H1 (cell line): ENCODE data around the gene RAD51B. TPM values are rescaled to one million over a fixed set of nuclear protein-coding genes. Genes with fewer than 3 reads are reported as not detected.

Experiments used
- CTCF ChIP-seq, 3 experiments: IDR thresholded peaks; 1 replicate in 2 of 3; 2 replicates in 1 of 3; pipeline versions ENCODE4 v1.5.1 to v1.6.1; 2011; ENCODE audit warnings: low read length in 3 of 3, mild to moderate bottlenecking in 3 of 3, inconsistent platforms in 2 of 3, low read depth in 1 of 3, moderate library complexity in 1 of 3; ENCODE audit not compliant: insufficient read depth in 1 of 3; ENCODE audit errors: control extremely low read depth in 1 of 3
- TAF7 ChIP-seq: optimal IDR thresholded peaks from 2 replicates; pipeline ENCODE3; 2011; ENCODE audit warnings: low read depth, mild to moderate bottlenecking, inconsistent platforms, low read length, moderate library complexity, borderline replicate concordance
- polyA plus RNA-seq, 7 experiments: library from polyadenylated mRNA; depleted of rRNA in 3 of 7; stranded (reverse) in 5 of 7; unstranded in 2 of 7; fragments of >200 nt in 5 of 7; fragments of 200-250 nt in 2 of 7; gene quantifications; 1 replicate in 5 of 7; 2 replicates in 1 of 7; 4 replicates in 1 of 7; pipeline versions ENCODE4 v1.2.1 to v1.2.3, GENCODE V29; 2011 to 2013; ENCODE audit warnings: missing spikeins in 2 of 7, mixed read lengths in 2 of 7
- total RNA-seq: library from RNA; stranded (reverse); fragmentation: NEBNext Ultra II Directional; extraction: Animal tissue kit (Norgen Biotek cat#: 25700); gene quantifications from 2 replicates; pipeline ENCODE4 v1.2.1, GENCODE V29; 2021

Gene RAD51B
- total and polyA plus RNA-seq, 2 of the 8 experiments (the other 6 are each of a cell fraction or from before 2014, with no cell fraction given): 3.9 to 14.9 TPM

GRCh38 chr14:68127166-68127565 lies 307.6 kb downstream of the RAD51B start (continued):
- TF ChIP-seq CTCF (IDR thresholded peaks at IDR 0.05; ENCODE audit: control extremely low read depth in 1 of 3, insufficient read depth in 1 of 3, low read depth in 1 of 3, low read length in 3 of 3) (no peak), TAF7 (no peak)
